NCI-H226 (cell line): ENCODE measurements around the gene ECHS1.

Experiments
- DNase-seq: peaks from one replicate; pipeline ENCODE4 v3.0.0-alpha.2; 2015

ECHS1 gene

DNA sequence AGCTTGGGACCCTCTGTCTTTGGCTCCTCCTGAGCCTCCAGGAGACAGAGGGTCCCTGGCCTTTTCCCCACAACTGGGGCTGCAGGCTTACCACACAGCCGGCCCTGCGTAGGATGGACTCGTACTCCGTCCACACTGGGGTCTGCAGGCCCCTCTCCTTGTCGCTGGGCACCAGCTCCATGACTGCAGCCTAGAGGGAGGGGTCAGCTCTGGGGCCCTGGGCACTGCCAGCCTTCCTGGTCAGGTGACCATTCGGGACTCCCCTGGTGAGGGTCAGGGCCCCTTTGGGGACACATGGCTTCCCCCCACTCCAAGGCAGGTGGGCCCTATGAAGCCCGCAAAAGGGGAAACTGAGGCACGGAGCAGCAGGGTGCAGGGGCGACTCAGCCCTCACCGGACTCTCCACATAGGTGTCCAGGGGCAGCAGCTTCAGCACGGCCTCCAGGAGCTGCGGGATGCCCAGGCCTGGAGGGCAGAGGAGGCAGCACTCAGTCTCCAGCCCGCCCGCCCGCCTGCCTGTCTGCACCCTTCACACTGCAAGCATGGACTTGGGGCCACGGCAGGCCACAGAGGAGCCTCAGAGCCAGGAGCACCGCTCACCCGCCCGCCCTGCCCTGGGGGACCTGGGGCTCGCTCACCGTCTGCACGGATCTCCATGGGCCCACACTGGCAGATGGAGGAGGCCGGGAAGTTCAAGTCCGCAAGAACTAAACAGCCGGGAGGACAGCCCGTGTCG, 16.4 kb downstream of the ECHS1 start:
- no peak for DNase-seq

DNA sequence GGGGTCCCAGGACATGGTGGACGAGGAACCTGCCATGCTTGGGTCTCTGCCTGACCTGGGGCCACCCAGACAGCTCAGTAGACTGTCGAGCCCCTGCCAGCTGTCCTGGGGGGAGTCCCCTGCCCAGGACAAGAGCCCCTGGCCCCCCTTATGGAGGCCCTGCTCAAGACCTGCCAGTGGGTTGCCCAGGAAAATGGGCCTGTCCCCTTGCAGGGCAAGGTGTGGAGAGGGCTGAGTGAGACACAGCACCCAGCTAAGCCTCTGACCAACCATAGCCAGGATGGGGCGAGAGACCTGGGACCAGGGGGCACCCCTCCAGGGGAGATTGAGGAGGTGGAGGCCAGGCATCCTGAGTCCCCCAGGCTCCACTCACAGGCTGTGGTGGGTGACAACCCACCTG, 17.2 kb downstream of the ECHS1 start:
- no peak for DNase-seq

DNA sequence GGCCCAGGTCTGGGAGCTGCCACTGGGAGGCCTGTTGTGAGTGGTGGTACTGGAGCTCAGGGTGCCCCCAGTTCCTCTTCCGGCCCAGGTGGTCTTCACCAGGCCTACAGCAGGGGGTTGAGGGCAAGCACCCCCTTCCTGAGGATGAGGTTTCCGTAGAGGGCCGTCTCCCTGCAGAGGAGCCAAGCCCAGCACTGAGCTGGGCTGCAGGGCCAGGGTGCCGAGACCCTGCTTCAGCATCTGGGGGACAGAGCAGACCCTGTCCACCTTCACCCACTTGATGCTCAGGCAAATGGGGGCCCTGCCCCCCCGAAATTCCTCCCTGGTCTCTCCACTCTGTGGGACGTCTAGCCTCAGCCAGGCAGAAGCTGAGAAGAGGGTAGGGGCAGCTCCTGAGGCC, 17.9 kb downstream of the ECHS1 start:
- no peak for DNase-seq

GRCh38 chr10:133354672-133355240, 18.4 kb downstream of the ECHS1 start:
- no peak for DNase-seq

DNA sequence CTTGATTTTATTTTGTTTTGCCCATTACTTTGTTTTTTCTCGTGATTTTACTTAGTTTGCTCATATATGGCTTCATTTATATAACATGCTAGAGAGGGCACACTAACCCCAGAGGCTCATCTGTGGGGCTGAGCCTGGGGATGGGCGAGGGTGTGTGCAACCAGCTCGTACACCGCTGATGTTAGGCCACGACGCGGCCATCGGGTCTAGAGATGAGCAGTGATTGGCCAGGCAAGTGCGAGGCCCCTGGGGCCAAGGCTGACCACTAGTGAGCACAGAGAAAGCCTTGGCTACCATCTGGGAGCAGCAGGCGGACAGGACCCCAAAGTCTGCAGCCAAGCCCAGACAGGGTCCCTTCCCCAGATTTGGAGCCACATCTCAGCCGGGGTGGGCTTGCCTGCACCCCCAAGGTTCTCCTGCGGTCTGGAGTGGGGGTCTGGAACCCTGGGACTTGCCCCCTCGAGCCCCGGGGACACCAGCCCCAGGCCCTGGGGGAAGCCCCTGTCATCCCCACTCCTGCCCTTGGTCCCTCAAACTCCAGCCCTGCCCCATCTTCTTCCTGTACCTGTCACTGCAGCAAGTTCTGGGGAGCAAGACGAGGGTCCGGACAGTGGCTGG, 19.1 kb downstream of the ECHS1 start:
- DNase-seq = no peak

GRCh38 chr10:133353202-133353959, 19.8 kb downstream of the ECHS1 start:
- no peak for DNase-seq

GRCh38 chr10:133351408-133352318, 21.5 kb downstream of the ECHS1 start:
- no peak for DNase-seq

GRCh38 chr10:133350950-133351329, 22.2 kb downstream of the ECHS1 start:
- DNase-seq = no peak

DNA sequence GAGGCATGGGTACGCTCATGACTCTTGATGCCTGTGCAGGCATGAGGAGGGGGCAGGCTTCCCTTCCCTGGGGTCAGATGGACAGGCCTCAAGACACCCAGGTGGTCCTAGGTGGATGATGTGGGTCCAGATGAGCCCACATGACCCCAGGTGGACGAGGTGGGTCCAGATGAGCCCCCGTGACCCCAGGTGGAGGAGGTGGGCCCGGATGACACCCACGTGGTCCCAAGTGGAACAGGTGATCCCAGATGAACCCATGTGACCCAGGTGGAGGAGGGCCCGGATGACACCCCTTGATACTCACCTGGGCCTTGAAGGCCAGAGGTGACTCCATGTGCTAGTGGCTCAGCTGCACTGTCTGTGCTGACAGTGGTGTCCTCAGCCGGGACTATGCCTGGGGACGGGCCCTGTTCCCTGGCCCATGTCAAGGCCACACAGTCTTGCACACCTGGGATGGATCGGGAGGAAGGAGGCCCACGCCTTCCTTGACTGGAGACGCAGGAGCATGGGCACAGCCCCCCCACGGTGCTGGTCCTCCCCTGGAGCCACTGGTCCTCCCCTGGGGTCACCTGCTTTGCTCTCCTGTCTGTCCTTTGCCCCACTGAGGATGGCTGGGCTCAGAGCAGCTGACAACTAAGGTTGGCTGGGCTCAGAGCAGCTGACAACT, 22.7 kb downstream of the ECHS1 start:
- DNase-seq = no peak

GRCh38 chr10:133349577-133350011, 23.6 kb downstream of the ECHS1 start:
- no peak for DNase-seq

- no peak for DNase-seq
Measured at GRCh38 chr10:133349160-133349568, 24.0 kb downstream of the ECHS1 start.

GRCh38 chr10:133347710-133348517, 25.2 kb downstream of the ECHS1 start:
- DNase-seq = no peak

DNA sequence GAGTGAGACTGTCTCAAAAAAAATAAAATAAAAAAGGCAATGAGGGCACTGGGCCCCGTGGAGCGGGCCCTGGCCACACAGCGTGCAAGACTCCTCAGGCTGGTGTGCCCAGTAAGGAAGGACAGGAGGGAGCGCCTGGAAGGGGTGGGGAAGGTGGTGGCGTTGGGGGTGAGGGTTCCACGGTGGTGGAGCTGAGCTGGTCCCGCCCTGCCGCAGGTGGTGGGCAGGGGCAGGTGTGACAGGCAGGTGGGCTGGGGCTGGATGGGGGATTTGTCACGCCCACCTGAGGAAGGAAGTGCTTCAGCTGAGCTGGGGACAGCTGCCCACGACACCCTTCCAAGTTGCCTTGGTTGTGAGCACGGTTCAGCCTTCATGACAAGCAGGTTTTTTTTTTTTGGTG, 26.7 kb downstream of the ECHS1 start:
- no peak for DNase-seq

GRCh38 chr10:133344236-133344635, 28.9 kb downstream of the ECHS1 start:
- no peak for DNase-seq

DNA sequence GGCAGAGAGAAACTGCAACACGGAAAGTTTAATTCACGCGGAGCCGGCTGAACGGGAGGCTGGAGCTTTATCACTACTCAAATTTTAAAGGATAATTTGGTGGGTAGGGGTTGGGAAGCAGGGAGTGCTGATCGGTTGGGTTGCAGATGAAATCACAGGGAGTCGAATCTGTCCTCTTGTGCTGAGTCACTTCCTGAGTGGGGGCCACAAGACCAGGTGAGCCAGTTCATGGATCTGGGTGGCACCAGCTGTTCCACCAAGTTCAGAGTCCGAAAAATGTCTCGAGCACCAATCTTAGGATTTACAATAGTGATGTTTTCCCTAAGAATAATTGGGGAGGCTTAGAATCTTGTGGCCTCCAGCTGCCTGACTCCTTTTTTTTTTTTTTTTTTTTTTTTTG, 29.6 kb downstream of the ECHS1 start:
- DNase-seq = no peak

DNA sequence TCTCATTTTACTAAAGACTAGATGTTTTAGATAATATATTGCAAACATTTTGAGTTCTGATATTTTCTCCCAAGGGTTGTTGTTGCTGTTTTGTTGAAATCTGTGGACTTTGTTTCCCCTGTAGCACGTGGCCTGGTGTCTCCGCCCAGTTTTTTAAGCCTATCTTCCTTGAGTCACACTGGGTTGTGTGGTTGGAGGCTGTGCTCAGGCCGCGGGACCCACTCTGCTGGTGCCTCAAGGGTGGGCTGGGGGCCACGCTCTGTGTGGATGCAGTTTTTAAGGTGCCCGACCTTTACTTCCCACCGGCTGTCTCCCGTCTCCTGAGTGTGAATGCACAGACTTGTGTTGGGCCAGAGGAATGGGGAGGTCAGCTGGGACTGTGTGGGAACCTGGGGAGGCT, 30.2 kb downstream of the ECHS1 start:
- DNase-seq = no peak

GRCh38 chr10:133341983-133342382, 31.2 kb downstream of the ECHS1 start:
- DNase-seq = no peak

- no peak for DNase-seq
Measured at GRCh38 chr10:133339708-133340380, 33.3 kb downstream of the ECHS1 start.

- no peak for DNase-seq
Measured at GRCh38 chr10:133338080-133339071, 34.8 kb downstream of the ECHS1 start.
